Activated naive CD8-positive, alpha-beta T cell (primary cell): ENCODE measurements around the gene SPPL2A.
A peak's percentile ranks its signal among the peaks of the same experiment; 100 is the strongest.
"Not testable (repeated sequence)": the region's sequence is repeated elsewhere in the genome, so short reads cannot be mapped to it uniquely, and the experiment has no call there.

Experiments used
- H3K27ac Mint-ChIP-seq: one replicate; pipeline ENCODE4 v1.8.0; 2021; ENCODE audit warnings: mixed read lengths
- H3K27me3 Mint-ChIP-seq: one replicate; pipeline ENCODE4 v1.8.0; 2021; ENCODE audit warnings: mixed read lengths
- H3K36me3 Mint-ChIP-seq: one replicate; pipeline ENCODE4 v1.8.0; 2021; ENCODE audit warnings: mixed read lengths
- H3K4me1 Mint-ChIP-seq: one replicate; pipeline ENCODE4 v1.8.0; 2021; ENCODE audit warnings: low read depth, mixed read lengths
- H3K4me3 Mint-ChIP-seq: one replicate; pipeline ENCODE4 v1.8.0; 2021; ENCODE audit warnings: mild to moderate bottlenecking, mixed read lengths
- H3K9me3 Mint-ChIP-seq: one replicate; pipeline ENCODE4 v1.8.0; 2021; ENCODE audit warnings: low read depth, mixed read lengths

Gene SPPL2A

DNA sequence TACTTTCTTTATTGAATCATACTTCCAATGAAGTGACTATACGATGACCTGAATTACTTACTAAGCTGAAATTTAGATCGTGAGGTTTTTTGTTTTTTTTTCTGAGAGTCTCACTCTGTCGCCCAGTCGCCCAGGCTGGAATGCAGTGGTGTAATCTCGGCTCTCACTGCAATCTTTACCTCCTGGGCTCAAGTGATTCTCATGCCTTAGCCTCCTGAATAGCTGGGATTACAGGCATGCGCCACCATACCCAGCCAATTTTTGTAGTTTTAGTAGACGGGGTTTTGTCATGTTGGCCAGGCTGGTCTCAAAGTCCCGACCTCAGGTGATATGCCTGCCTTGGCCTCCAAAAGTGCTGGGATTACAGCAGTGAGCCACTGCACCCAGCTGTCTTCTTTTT is 28.7 kb downstream of the SPPL2A start:
- H3K9me3 Mint-ChIP-seq: no peaks in the 10 kb centered on the region
- H3K27me3 Mint-ChIP-seq: no peaks in the 10 kb centered on the region
- H3K4me1 Mint-ChIP-seq: no peaks in the 10 kb centered on the region
- H3K4me3 Mint-ChIP-seq: no peak overlapping the region
- no peak overlapping the region for H3K27ac Mint-ChIP-seq
- peaks cover 19% of the 10 kb centered on the region for H3K36me3 Mint-ChIP-seq

DNA sequence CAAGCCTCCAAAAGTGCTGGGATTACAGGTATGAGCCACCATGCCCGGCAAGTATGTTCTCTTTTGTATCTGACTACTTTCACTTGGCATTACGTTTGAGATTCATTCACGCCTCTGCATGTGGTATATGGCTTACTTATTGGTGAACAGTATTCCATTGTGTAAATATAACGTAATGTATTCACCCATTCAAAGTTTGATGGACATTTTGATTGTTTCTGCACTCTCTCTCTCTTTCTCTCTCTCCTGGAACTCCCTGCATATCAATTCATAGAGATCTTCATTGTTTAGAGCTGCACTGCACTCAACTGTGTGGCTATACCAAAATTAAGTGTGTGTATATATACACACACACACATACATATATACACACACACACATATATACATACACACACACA is 30.4 kb downstream of the SPPL2A start:
- Mint-ChIP-seq H3K9me3 (no peaks in the 10 kb centered on the region), H3K36me3 (peaks cover 19% of the 10 kb centered on the region), H3K4me1 (no peaks in the 10 kb centered on the region), H3K27ac (no peak overlapping the region), H3K4me3 (no peak overlapping the region), H3K27me3 (no peaks in the 10 kb centered on the region)

DNA sequence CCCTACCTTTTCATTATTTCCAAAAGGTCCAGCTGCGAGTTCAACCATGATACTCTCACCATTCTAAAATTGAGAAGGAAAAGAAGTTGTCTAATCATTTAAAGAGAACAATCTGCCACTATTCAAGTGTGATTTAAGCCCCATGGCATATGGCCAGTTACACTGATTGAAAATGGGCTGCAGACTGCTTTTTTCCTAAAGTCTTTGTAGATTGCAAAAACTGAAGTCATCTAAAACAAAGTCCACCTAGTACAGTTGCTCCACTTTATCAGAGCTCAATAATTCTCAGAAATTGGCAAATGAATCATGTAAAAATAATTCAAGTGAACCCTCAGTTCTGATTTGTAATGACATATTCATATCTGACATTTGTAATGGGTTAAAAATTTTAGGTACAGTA is 39.2 kb downstream of the SPPL2A start:
- Mint-ChIP-seq H3K27me3 (no peaks in the 10 kb centered on the region), H3K36me3 (peaks cover 2% of the 10 kb centered on the region), H3K4me3 (no peak overlapping the region), H3K4me1 (no peaks in the 10 kb centered on the region), H3K9me3 (no peaks in the 10 kb centered on the region), H3K27ac (no peak overlapping the region)

DNA sequence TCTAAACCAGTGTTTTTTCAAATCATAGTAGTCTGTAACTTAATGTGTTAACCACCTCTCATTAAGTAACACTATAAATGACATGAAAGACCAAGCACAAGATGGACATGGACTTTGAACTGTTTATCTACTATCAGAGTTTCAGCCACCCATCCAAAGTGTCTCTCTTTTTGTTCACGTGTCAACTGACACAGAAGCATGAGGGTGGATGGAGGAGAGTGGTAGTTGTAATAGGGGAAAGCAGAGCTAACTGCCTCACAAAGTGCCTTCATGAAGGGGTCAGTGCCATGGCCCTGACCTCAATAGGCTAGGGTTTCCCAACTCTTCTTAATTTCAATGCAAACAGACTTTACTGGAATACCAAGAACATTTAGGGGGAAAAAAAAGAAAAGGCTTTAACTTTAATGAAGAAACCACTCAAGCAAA is 46.8 kb downstream of the SPPL2A start:
- Mint-ChIP-seq H3K27ac (peak overlapping the region; percentile 66), H3K9me3 (no peaks in the 10 kb centered on the region), H3K4me3 (no peak overlapping the region), H3K36me3 (peaks cover 6% of the 10 kb centered on the region), H3K4me1 (no peaks in the 10 kb centered on the region), H3K27me3 (no peaks in the 10 kb centered on the region)

DNA sequence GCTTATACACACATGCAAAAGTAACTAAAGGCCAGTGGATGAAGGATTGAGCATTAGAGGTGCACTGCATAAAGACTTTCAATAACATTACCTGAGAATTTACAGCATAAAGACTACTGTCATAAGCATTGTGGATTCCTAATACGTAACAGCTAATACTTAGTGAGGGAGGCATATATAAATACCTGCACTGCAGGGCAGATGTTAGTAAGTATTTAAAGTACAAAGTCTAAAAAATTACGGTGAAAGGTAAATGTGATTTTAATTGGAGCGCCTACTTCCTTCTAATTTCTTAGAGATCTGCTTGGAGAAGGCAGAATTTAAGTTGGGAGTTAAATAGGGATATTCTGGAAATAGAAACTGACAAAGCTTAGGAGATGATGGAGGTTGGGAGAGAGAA is 53.5 kb downstream of the SPPL2A start:
- no peaks in the 10 kb centered on the region for H3K27me3 Mint-ChIP-seq
- no peak overlapping the region for H3K4me3 Mint-ChIP-seq
- H3K9me3 Mint-ChIP-seq: no peaks in the 10 kb centered on the region
- no peaks in the 10 kb centered on the region for H3K4me1 Mint-ChIP-seq
- H3K36me3 Mint-ChIP-seq: no peaks in the 10 kb centered on the region
- H3K27ac Mint-ChIP-seq: no peak overlapping the region

DNA sequence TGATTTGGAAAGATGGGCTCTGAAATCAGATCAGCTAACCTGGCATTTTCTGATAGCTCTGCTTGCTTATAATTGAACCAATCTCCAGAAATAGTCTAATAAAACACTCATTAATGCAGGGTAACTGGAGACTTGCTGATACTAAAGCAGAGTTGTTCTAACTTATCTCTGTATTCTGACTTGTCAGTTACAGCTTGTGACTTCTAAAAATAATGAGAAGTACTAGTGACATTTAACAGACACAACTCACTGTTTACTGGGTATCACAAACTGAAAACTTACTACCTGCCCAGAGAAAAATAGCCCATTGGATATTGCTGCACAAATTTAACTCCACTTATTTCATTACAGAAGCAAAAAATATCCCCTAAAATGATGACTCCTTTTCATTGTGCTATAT is 54.9 kb downstream of the SPPL2A start:
- no peaks in the 10 kb centered on the region for H3K36me3 Mint-ChIP-seq
- no peaks in the 10 kb centered on the region for H3K4me1 Mint-ChIP-seq
- H3K27ac Mint-ChIP-seq: no peak overlapping the region
- no peaks in the 10 kb centered on the region for H3K27me3 Mint-ChIP-seq
- no peak overlapping the region for H3K4me3 Mint-ChIP-seq
- H3K9me3 Mint-ChIP-seq: no peaks in the 10 kb centered on the region

DNA sequence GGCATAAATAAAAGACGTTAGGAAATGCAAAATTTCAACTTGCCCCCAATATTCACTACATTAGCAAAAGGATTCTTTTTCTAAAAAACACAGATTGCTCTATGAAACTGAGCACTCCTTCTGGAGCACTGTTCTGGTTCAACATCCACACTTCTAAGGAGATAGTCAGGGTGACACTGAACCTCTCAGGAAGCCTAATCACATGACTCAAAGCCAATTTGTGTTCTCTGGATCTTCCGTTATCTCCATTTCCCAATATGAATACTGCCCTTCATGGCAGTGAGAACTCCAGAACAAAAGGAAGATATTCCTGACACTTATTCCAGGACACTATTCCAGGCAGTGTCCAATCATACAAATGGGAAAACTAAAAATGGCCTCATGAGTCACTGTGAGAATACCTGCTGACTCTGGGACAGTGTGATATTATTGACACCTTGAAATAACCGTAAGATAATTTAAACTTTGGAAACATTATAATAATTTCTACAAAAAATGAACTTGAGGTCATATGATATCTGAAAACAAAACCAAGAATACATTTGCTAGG is 57.6 kb downstream of the SPPL2A start:
- no peaks in the 10 kb centered on the region for H3K4me1 Mint-ChIP-seq
- H3K36me3 Mint-ChIP-seq: no peaks in the 10 kb centered on the region
- H3K9me3 Mint-ChIP-seq: no peaks in the 10 kb centered on the region
- no peaks in the 10 kb centered on the region for H3K27me3 Mint-ChIP-seq
- peak overlapping the region; percentile 22 for H3K27ac Mint-ChIP-seq
- H3K4me3 Mint-ChIP-seq: no peak overlapping the region

DNA sequence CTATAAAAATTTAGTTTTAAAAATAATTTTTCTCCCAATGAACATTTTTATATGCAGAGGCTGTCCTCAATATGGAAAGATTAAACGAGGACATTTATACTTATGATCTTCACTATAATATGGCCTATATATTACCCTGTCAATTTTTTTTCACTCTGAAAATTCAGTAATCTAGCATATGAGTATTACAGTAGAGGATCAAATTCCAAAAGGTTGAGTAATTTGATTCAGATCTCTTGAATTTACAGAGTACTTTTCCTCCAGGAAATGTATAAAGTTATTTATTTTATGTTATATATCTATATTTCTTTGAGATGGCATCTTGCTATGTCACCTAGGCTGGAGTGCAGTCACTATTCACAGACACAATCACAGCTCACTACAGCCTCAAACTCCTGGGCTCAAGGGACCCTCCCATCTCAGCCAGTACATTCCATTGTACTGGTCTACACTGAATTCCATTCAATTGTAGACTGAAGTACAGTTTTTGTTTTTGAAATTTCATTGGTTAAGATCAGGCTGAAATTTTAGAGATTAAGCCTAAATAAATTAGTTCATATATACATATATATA is 62.7 kb downstream of the SPPL2A start:
- Mint-ChIP-seq H3K4me1 (no peaks in the 10 kb centered on the region), H3K27ac (no peak overlapping the region), H3K4me3 (no peak overlapping the region), H3K36me3 (peaks cover 2% of the 10 kb centered on the region), H3K27me3 (no peaks in the 10 kb centered on the region), H3K9me3 (no peaks in the 10 kb centered on the region)

DNA sequence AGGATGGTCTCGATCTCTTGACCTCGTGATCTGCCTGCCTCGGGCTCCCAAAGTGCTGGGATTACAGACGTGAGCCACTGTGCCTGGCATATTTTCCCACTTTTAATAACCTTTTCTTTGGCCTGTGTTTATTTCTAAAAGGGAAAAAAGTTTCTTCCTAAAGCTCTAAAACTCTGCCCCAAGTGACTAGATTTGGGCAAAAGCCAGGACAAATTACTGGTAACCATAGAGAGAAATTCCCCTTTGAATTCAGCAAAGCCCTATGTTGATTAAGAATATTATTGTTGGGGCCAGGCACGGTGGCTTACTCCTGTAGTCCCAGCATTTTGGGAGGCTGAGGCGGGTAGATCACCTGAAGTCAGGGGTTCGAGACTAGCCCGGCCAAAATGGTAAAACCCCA is 67.4 kb downstream of the SPPL2A start:
- H3K27me3 Mint-ChIP-seq: no peaks in the 10 kb centered on the region
- no peak overlapping the region for H3K27ac Mint-ChIP-seq
- no peaks in the 10 kb centered on the region for H3K9me3 Mint-ChIP-seq
- no peak overlapping the region for H3K4me3 Mint-ChIP-seq
- peaks cover 2% of the 10 kb centered on the region for H3K36me3 Mint-ChIP-seq
- no peaks in the 10 kb centered on the region for H3K4me1 Mint-ChIP-seq

DNA sequence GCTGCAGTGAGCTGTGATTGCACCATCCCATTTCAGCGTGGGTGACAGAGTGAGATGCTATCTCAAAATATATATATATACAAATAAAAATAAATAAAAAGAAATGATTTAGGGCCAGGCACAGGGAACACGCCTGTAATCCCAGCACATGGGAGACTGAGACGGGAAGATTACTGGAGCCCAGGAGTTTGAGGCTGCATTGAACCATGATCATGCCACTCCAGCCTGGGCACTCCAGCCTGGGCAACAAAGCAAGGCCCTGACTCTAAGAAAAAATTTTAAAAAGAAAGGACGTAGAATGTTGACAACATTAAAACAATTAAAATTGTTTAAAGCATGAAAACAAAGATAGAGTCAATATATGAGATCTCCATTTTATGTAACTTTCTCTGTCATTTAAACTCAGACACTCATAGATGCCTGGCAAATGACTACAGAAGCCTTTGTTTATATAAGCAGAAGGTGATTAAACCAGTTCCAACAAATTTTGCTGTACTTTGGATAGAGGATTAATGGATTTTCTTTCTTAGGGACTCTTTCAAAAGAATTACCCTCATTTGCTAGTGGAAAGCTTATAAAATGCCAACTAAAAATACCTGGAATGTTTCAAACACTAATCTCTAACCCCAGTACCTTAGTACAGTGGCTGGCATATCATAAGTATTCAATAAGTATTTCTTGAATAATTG is 68.3 kb downstream of the SPPL2A start:
- Mint-ChIP-seq H3K36me3 (peaks cover 2% of the 10 kb centered on the region), H3K4me3 (no peak overlapping the region), H3K9me3 (no peaks in the 10 kb centered on the region), H3K27me3 (no peaks in the 10 kb centered on the region), H3K27ac (no peak overlapping the region), H3K4me1 (no peaks in the 10 kb centered on the region)

DNA sequence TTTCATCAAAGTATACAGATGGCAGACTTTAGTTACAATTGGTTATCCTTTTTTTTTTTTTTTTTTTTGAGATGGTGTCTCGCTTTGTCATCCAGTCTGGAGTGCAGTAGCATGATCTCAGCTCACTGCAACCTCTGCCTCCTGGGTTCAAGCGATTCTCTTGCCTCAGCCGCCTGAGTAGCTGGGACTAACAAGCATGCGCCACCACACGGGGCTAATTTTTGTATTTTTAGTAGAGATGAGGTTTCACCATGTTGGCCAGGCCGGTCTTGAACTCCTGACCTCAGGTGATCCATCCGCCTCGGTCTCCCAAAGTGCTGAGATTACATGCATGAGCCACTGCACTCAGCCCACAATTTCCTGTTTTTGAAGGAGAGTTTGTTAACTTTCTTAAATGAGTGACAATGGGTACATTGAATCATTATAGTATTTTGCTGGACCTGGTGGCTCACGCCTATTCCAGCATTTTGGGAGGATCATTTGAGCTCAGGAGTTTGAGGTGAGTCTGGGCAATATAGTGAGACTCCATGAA is 70.8 kb downstream of the SPPL2A start:
- not testable (repeated sequence) for H3K27me3 Mint-ChIP-seq, H3K9me3 Mint-ChIP-seq, H3K4me1 Mint-ChIP-seq, H3K27ac Mint-ChIP-seq, H3K36me3 Mint-ChIP-seq, H3K4me3 Mint-ChIP-seq

DNA sequence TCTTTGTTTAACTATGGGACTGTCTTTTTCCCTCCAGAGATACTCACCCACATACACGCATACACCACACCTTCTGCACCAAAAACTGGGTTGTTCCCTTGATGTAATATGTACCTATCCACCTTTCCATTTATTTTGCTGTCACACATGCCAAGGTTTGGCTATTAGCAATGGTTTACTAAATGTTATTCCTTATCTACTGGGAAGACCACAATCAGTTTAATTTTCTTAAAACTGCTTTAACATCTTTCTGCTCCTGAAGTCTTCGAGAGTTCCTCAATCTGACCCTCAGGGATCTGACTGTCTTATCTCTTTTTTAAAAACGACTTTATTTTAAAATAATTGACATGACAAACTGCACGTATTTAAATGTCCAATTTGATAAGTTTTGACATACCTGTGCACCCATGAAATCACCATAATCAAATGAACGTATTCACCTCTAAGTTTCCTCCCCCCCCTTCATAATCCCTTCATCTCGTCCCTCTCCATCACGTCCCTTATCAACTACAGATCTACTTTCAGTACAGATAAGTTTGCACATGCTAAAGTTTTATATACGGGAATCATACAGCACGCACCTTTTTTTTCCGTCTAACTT is 78.1 kb downstream of the SPPL2A start:
- peak overlapping the region; percentile 90 for H3K4me3 Mint-ChIP-seq
- H3K36me3 Mint-ChIP-seq: peaks cover 7% of the 10 kb centered on the region
- H3K27ac Mint-ChIP-seq: peak overlapping the region; percentile 94
- no peaks in the 10 kb centered on the region for H3K9me3 Mint-ChIP-seq
- no peaks in the 10 kb centered on the region for H3K27me3 Mint-ChIP-seq
- peaks cover 45% of the 10 kb centered on the region for H3K4me1 Mint-ChIP-seq

DNA sequence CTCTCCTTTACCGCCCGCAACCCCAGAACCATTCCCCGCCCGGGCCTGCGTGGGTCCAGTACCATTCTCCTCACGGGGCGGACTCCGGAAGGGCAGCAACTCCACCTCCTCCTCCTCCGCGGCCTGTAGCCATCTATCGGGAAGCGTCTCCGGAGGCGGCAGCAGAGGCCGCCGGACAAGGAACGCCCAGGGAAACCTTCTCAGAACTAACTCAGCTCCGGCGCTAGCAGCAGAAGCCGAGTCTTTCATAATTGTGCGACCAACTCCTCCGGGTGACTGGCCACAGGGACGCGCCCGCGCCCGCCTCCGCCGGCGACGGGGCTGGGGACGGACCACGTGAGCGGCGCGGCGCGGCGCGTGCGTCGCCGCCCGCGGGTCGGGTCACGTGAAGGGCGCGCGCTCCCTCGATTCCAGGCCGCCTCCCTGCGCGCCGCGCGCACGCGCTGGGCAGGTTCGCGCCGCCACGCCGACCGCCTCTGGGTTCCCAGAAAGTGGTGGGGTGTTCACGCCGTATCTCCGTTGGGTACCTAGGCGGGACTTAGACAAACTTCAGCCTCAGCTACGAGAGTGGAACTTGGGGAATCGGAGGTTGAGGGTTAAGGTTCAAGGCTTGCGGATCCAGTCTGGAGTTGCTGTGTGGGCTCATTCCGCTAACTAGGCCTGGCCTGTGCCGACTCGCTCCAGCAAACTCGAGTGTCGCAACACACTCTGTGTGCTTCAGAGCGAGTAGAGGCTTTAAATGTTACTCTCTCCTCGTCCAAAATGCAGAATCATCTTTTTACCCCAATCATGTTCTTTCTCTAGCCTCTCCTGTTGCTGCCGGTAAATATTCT is 78.8 kb downstream of the SPPL2A start, which contains the start of gene TRPM7:
TRPM7 (minus strand) TSS at position 329 of the 833 bp plus-strand sequence; CDS start at position 65, 264 bp downstream.
- Mint-ChIP-seq H3K4me3 (peak within 1 kb of the TSS; percentile 90), H3K27ac (peak within 1 kb of the TSS; percentile 99), H3K36me3 (peaks cover 7% of the 10 kb centered on the region), H3K27me3 (no peaks in the 10 kb centered on the region), H3K9me3 (no peaks in the 10 kb centered on the region), H3K4me1 (peaks cover 50% of the 10 kb centered on the region)

DNA sequence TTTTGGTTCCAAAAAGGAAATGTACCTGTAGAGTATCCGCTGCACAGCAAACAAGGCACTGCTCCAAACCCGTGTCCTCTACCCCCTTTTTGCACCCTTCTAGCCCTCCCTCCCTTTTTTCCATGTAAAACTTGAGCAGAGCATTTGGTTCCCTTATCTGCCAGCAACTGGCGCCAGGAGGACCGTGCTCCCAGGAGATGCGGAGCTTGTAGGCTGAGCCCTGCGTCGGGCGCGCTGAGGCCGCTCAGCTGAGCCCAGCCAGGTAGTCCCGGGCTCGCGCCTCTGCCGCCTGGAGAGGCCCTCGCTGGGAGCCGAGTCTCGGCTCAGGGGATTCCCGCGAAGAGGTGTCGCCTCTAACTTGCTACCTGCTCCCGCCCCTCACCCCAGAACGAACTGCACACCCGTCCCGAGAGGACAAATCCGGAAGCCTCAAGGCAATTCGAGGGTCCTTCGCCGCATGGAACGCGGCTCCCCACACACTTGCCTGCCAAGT is 79.5 kb downstream of the SPPL2A start:
- Mint-ChIP-seq H3K27me3 (no peaks in the 10 kb centered on the region), H3K9me3 (no peaks in the 10 kb centered on the region), H3K27ac (peak overlapping the region; percentile 99), H3K4me1 (peaks cover 56% of the 10 kb centered on the region), H3K4me3 (peak overlapping the region; percentile 90), H3K36me3 (peaks cover 7% of the 10 kb centered on the region)
